ENCODE data around the gene FAM118B.
"Not testable (repeated sequence)": the region's sequence is repeated elsewhere in the genome, so short reads cannot be mapped to it uniquely, and the experiment has no call there.

FAM118B gene

DNA sequence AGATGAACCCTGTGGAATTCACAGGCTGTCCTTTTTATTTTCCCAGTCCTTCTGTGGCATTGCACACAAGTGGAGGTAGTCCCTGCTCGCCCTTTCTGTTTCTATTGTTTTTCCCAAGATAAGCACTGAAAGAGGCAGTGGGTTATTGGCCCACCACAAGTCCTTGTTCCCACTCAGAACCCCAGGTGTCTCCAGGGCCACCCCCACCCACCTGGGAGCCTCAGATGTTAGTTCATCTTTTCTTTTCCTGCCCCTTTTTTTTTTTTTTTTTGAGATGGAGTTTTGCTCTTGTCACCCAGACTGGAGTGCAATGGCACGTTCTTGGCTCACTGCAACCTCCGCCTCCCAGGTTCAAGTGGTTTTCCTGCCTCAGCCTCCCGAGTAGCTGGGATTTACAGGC is 97.2 kb downstream of the FAM118B start:
- DNase-seq (ENCODE audit: extremely low read depth in 1 of 2, low read depth in 1 of 2), result not testable (repeated sequence)

DNA sequence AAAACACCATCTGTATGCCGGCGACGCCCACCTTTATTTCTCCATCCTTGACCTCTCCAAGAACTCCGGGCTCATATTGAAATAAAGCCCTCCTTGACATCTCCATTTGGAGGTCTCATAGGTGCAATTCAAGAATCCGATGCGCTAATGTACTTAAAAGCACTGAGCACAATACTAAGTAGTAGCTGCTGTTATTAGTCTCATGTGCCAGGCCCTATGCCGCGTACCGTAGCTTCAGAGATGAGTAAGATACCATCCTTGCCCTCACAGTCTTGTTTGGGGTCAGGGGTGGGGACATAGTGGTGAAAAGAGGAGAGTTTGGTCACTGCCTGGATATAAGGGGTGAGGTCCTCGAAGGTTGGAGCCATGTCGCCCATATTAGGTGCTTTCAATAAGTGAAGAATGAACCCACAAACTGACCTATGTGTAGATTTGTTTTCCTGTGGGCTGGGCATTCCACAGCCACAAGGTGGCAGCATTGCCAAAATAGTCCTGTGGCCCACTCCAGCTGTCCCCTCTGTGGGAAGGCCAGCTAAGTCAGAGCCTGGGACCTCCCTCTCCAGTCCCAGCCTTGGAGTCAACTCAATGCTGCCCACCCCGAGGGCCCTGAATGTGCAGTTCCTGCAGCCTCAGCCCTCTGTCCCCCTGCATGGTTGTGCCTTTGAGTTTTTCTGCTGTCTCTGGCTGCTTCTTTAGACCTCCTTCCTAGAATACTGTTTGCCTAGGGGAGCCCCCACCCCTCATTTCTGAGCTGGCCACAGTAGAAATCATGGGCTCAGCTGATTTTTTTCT is 98.8 kb downstream of the FAM118B start:
- DNase-seq (ENCODE audit: extremely low read depth in 1 of 2, low read depth in 1 of 2), result peak in 1 of 2 donors; percentile 34

DNA sequence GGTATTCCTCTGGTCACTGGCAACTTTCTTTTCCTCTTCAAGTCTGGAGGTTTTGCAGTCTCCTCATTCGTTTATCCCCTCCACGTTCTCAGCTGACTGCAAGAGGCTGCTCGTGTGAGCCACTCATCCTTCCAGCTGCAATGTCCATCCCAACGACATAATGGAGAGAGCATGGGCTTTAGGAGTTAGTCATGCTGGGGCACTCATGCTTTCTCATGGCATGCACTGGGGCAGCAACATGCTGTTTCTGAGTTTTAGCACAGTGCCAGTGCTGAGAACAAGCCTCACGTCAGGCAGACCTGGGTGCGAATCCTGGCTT is 99.4 kb downstream of the FAM118B start:
- DNase-seq (ENCODE audit: extremely low read depth in 1 of 2, low read depth in 1 of 2), result no peak

DNA sequence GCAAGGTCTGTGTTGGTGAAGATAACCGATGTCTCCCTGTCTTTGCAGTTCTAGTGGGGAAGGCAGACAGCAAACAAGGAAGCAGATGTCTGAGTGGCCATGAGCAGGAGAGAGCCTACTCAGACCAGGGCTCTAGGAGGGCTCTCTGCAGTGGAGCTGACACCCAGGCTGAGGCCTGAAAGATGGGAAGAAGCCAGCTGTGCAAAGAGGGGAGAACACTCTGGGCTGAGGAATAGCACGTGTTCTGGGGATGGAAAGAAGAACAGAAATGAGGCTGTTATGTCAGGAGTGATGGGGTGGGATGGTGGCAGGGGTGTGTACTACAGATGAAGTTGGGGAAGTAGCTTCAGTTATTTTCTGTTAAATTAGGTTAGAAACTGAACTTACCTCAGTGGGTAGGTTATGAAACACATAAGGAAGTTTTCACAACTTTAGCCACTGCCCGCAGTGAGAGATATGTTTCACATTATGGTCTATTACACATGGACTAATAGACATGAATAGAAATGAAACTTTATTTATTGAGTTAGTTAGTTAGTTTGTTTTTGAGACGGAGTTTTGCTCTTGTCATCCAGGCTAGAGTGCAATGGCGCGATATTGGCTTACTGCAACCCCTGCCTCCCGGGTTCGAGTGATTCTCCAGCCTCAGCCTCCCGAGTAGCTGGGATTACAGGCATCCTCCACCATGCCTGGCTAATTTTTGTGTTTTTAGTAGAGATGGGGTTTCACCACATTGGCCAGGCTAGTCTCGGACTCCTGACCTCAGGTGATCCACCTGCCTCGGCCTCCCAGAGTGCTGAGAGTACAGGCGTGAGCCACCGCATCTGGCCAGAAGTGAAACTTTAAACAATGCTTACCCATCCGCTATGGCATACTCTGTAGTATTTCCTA is 100.1 kb downstream of the FAM118B start:
- DNase-seq (ENCODE audit: extremely low read depth in 1 of 2, low read depth in 1 of 2), result no peak
